ENCODE measurements around the gene ADSL. TPM values are rescaled to one million over a fixed set of nuclear protein-coding genes. Genes with fewer than 3 reads are reported as not detected.
A peak's percentile ranks its signal among the peaks of the same experiment; 100 is the strongest.

The ADSL gene
- total RNA-seq, 1 donor from 2014 or later: 48.5 TPM

- no peak overlapping the region for H3K4me3 ChIP-seq
- H3K27ac ChIP-seq (replicated peaks): no peak overlapping the region
- DNase-seq: no peak
- no peaks in the 10 kb centered on the region for H3K27me3 ChIP-seq (ENCODE audit: low read depth)
- TF ChIP-seq, protein P1, sequence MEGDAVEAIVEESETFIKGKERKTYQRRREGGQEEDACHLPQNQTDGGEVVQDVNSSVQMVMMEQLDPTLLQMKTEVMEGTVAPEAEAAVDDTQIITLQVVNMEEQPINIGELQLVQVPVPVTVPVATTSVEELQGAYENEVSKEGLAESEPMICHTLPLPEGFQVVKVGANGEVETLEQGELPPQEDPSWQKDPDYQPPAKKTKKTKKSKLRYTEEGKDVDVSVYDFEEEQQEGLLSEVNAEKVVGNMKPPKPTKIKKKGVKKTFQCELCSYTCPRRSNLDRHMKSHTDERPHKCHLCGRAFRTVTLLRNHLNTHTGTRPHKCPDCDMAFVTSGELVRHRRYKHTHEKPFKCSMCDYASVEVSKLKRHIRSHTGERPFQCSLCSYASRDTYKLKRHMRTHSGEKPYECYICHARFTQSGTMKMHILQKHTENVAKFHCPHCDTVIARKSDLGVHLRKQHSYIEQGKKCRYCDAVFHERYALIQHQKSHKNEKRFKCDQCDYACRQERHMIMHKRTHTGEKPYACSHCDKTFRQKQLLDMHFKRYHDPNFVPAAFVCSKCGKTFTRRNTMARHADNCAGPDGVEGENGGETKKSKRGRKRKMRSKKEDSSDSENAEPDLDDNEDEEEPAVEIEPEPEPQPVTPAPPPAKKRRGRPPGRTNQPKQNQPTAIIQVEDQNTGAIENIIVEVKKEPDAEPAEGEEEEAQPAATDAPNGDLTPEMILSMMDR (IDR thresholded peaks at IDR 0.05; ENCODE audit: borderline replicate concordance): no peak
- peaks cover 3% of the 10 kb centered on the region for H3K4me1 ChIP-seq
- H3K9me3 ChIP-seq (replicated peaks): no peaks in the 10 kb centered on the region
- peaks cover 7% of the 10 kb centered on the region for H3K36me3 ChIP-seq
- intact Hi-C loops (cut with micrococcal nuclease): no loop called here
Observed at GRCh38 chr22:40334899-40335298, 11.4 kb upstream of the ADSL start.

GRCh38 chr22:40335358-40335757 lies 10.9 kb upstream of the ADSL start:
- intact Hi-C loops (cut with micrococcal nuclease): no loop called here
- Histone ChIP-seq H3K36me3 (peaks cover 7% of the 10 kb centered on the region), H3K9me3 (replicated peaks) (no peaks in the 10 kb centered on the region)

DNA sequence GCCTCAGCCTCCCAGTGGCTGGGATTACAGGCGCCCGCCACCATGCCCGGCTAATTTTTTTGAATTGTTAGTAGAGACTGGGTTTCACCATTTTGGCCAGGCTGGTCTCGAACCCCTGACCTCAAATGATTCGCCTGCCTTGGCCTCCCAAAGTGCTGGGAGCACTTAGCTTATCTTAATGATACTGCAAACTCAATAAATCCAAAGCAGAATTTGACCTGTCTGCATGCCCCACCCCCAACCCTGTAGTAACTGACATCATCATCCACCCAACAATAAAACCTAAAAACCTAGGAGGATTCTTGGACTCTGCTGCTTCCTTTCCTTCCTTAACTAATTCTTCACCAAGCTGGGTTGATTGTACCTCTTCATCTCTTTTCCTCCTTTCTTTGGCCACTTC lies 6.3 kb upstream of the ADSL start:
- Histone ChIP-seq H3K36me3 (no peaks in the 10 kb centered on the region), H3K4me3 (no peak overlapping the region), H3K4me1 (no peaks in the 10 kb centered on the region), H3K27ac (replicated peaks) (no peak overlapping the region), H3K9me3 (replicated peaks) (no peaks in the 10 kb centered on the region), H3K27me3 (ENCODE audit: low read depth) (no peaks in the 10 kb centered on the region)
- no peak for DNase-seq
- TF ChIP-seq, protein P1 (IDR thresholded peaks at IDR 0.05; ENCODE audit: borderline replicate concordance): no peak
- intact Hi-C loops (cut with micrococcal nuclease): no loop called here

More at GRCh38 chr22:40335358-40335757, 10.9 kb upstream of the ADSL start:
- DNase-seq: no peak
- Histone ChIP-seq H3K4me1 (peaks cover 3% of the 10 kb centered on the region), H3K4me3 (no peak overlapping the region), H3K27me3 (ENCODE audit: low read depth) (no peaks in the 10 kb centered on the region), H3K27ac (replicated peaks) (no peak overlapping the region)
- TF ChIP-seq, protein P1 (IDR thresholded peaks at IDR 0.05; ENCODE audit: borderline replicate concordance): no peak

DNA sequence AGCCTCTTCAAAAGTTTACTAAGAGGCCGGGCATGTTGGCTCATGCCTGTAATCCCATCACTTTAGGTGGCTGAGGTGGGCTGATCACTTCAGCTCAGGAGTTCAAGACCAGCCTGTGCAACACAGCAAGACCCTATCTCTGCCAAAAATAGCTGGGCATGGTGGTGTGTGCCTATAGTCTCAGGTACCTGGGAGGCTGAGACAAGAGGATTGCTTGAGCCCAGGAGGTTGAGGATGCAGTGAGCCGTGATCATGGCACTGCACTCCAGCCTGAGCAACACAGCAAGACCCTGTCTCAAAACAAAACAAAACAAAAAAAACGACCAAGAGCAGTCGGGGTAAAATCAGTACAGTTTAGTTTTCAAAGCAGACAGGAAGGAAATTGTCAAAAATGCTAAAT lies 4.7 kb upstream of the ADSL start:
- Histone ChIP-seq H3K4me1 (peaks cover 13% of the 10 kb centered on the region), H3K4me3 (no peak overlapping the region), H3K36me3 (no peaks in the 10 kb centered on the region), H3K27me3 (ENCODE audit: low read depth) (no peaks in the 10 kb centered on the region), H3K9me3 (replicated peaks) (no peaks in the 10 kb centered on the region), H3K27ac (replicated peaks) (no peak overlapping the region)
- intact Hi-C loops (cut with micrococcal nuclease): no loop called here
- no peak for DNase-seq
- TF ChIP-seq, protein P1 (IDR thresholded peaks at IDR 0.05; ENCODE audit: borderline replicate concordance): no peak

DNA sequence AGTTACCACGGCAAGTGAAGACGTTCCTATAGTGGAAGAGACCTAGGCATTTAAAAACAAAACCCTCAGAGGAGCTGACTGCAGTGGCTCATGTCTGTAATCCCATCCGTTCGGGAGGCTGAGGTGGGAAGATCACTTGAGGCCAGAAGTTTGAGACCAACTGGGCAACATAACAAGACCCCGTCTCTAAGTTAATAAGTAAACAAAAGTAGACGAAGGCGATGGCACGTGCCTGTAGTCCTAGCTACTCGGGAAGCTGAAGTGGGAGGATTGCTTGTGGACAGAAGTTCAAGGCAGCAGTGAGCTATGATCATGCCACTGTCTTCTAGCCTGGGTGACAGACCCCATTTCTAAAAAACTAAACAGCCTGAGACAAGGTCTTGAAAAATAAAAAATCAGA lies 3.8 kb upstream of the ADSL start:
- no peaks in the 10 kb centered on the region for H3K9me3 ChIP-seq (replicated peaks)
- no peak overlapping the region for H3K27ac ChIP-seq (replicated peaks)
- no peak overlapping the region for H3K4me3 ChIP-seq
- intact Hi-C loops (cut with micrococcal nuclease): no loop called here
- TF ChIP-seq, protein P1 (IDR thresholded peaks at IDR 0.05; ENCODE audit: borderline replicate concordance): no peak
- no peaks in the 10 kb centered on the region for H3K27me3 ChIP-seq (ENCODE audit: low read depth)
- H3K36me3 ChIP-seq: no peaks in the 10 kb centered on the region
- no peak for DNase-seq
- H3K4me1 ChIP-seq: peaks cover 22% of the 10 kb centered on the region

DNA sequence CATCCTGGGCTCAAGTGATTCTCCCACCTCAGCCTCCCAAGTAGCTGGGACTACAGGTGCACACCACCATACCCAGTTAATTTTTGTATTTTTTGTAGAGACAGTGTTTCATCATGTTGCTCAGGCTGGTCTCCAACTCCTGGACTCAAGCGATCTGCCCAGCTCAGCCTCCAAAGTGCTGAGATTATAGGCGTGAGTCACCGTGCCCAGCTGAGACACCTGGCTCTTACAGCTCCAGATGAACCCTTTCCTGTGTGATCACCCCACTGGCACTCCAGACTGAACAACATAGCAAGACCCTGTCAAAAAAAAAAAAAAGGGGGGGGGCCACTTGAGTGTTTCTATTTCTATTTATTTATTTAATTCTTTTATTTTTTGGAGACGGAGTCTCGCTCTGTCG lies 1.0 kb upstream of the ADSL start:
- DNase-seq: no peak
- Histone ChIP-seq H3K9me3 (replicated peaks) (no peaks in the 10 kb centered on the region), H3K27ac (replicated peaks) (peak overlapping the region; percentile 95), H3K4me3 (peak overlapping the region; percentile 86), H3K36me3 (peaks cover 13% of the 10 kb centered on the region), H3K4me1 (peaks cover 39% of the 10 kb centered on the region), H3K27me3 (ENCODE audit: low read depth) (no peaks in the 10 kb centered on the region)
- intact Hi-C loops (cut with micrococcal nuclease): no loop called here
- TF ChIP-seq, protein P1 (IDR thresholded peaks at IDR 0.05; ENCODE audit: borderline replicate concordance): no peak

Measured in left ventricle myocardium inferior (tissue), 1 donor.